Measurements from ENCODE around the gene ABCA7.

Gene ABCA7

DNA sequence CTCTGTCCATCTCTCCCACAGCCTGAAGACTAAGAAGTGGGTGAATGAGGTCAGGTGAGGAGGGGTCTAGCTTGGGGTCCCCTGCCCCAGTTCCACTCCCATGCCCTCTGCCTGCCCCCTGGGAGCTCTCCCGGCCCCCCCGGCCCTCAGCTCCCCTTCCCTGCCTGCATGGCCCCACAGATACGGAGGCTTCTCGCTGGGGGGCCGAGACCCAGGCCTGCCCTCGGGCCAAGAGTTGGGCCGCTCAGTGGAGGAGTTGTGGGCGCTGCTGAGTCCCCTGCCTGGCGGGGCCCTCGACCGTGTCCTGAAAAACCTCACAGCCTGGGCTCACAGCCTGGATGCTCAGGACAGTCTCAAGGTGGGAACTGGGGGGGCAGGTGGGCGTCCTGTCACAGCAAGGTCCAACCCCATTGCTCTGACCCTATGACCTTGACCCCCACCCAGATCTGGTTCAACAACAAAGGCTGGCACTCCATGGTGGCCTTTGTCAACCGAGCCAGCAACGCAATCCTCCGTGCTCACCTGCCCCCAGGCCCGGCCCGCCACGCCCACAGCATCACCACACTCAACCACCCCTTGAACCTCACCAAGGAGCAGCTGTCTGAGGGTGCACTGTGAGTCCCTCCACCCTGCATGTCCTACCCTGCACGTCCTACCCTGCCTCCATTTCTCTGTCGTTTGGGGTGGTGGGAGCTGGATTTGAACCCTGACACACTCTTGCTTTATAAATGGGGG, 16.1 kb downstream of the ABCA7 start:
- in situ Hi-C loops (cut with MboI; ENCODE audit: low sequenced_read_pairs), result no loop called here

- in situ Hi-C loops (cut with MboI; ENCODE audit: low sequenced_read_pairs), result no loop called here
Observed at GRCh38 chr19:1057176-1057855, 17.4 kb downstream of the ABCA7 start.

DNA sequence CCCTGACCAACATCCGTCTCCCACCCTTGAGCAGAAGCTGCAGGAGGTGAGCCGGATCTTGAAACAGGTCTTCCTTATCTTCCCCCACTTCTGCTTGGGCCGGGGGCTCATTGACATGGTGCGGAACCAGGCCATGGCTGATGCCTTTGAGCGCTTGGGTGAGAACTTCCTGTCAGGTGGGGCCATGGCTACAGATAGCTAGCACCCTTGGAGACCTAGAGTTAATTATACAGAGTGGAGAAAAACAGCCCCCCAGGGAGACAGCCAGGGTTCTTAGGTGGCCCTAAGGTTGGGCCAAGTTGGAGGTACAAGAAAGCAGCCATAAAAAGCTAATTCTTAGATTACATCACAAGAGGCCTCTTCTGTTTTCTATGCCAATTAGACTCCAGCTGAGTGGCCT, 18.2 kb downstream of the ABCA7 start:
- in situ Hi-C loops (cut with MboI; ENCODE audit: low sequenced_read_pairs), result no loop called here

DNA sequence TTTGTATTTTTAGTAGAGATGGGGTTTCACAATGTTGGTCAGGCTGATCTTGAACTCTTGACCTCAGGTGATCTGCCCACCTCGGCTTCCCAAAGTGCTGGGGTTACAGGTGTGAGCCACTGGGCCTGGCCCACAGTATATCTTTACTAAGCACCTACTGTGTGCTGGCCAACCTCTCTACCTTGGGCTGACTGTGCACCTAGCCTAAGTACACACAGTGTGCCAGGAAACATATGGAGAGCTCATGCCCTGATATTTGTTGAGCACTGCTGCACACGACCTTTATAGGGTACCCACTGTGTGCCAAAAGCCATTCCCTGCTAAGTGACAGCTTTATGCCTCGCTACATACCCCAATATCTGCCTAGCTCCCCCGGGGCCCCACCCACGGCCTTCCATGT, 20.8 kb downstream of the ABCA7 start:
- in situ Hi-C loops (cut with MboI; ENCODE audit: low sequenced_read_pairs), result no loop called here

DNA sequence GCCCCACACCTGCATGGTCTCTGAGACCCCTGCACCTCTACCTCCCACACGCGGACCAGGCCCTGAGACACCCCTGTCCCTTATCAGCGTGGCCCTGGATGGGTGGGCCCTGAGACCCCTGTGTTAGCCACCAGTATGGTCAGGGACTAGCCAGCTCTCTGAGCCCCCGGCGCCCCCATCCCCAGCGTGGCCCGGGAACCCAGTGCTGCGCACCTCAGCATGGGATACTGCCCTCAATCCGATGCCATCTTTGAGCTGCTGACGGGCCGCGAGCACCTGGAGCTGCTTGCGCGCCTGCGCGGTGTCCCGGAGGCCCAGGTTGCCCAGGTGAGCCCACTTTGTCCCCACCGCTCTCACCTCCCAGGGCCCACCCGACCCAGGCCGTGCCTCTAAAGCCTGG, 22.1 kb downstream of the ABCA7 start:
- in situ Hi-C loops (cut with MboI; ENCODE audit: low sequenced_read_pairs), result no loop called here

DNA sequence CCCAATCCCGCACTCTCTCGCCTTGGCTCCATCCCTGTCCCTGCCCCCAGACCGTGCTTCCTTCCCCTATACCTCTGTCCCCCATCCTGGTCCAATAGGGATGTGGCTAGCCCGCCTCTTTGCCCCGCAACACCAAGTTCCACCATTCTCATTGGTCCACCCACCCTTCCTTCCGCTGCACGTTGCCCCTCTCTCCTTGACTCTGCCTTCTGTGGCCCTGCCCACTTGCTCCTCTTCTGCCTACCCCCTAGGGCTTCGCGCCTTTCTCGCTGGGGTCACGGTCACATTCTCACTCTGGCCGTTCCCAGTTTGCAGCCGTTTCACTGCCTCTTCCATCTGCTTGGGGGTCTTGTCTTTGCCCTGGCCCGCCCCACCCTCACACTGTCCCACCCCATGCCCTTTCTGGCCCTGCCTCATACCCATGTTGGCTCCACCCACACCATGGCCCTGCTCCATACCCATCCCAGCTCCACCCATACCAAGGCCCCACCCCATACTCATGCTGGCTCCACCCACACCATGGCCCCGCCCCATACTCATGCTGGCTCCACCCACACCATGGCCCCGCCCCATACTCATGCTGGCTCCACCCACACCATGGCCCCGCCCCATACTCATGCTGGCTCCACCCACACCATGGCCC, 22.6 kb downstream of the ABCA7 start:
- in situ Hi-C loops (cut with MboI; ENCODE audit: low sequenced_read_pairs), result no loop called here

- in situ Hi-C loops (cut with MboI; ENCODE audit: low sequenced_read_pairs), result no loop called here
Observed at GRCh38 chr19:1063030-1063908, 23.4 kb downstream of the ABCA7 start.

GRCh38 chr19:1063909-1064660, 24.2 kb downstream of the ABCA7 start:
- in situ Hi-C loops (cut with MboI; ENCODE audit: low sequenced_read_pairs), result no loop called here

DNA sequence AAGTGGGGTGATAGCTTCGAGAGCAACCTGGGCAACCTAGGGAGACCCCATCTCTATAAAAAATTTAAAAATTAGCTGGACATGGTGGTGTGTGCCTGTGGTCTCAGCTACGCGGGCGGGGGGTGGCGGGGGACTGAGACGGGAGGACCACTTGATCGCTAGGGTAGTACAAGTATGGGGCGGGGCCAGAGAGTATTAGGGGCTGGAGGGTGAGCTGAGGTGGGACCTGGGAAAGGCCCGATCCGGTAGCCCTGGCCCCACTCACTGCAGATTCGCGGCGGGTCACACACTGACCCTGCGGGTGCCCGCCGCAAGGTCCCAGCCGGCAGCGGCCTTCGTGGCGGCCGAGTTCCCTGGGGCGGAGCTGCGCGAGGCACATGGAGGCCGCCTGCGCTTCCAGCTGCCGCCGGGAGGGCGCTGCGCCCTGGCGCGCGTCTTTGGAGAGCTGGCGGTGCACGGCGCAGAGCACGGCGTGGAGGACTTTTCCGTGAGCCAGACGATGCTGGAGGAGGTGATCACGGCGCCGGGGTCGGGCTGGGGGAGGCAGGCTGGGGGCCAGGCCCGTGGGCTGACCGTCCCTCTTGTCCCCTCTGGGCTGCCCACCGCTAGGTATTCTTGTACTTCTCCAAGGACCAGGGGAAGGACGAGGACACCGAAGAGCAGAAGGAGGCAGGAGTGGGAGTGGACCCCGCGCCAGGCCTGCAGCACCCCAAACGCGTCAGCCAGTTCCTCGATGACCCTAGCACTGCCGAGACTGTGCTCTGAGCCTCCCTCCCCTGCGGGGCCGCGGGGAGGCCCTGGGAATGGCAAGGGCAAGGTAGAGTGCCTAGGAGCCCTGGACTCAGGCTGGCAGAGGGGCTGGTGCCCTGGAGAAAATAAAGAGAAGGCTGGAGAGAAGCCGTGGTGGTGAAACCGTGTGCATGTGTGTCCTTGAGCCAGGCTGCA, 25.0 kb downstream of the ABCA7 start:
- in situ Hi-C loops (cut with MboI; ENCODE audit: low sequenced_read_pairs), result no loop called here

DNA sequence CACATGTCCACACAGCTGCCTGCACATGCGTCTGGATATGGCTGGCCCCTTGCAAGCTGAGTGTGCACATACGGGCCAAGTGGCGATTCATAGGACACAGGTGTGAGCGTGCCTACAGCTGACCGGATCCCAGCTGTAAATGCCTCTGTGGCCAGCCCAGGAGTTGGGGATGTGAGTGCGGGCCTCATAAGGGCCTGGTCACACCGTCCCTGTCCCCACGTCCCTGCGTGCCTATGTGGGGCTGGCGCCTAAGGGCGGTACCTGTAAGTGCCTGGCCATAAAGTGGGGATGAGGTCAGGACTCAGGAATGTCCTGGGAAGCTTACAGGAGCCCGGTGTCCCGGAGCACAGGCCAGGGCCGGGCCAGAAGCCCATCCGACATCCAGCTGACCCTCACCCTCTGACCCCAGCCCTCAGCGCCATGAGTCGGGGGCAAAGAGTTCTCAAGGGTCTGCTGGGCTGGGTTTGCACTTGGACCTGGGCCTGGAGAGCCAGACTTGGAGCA, 25.8 kb downstream of the ABCA7 start:
- in situ Hi-C loops (cut with MboI; ENCODE audit: low sequenced_read_pairs), result no loop called here

DNA sequence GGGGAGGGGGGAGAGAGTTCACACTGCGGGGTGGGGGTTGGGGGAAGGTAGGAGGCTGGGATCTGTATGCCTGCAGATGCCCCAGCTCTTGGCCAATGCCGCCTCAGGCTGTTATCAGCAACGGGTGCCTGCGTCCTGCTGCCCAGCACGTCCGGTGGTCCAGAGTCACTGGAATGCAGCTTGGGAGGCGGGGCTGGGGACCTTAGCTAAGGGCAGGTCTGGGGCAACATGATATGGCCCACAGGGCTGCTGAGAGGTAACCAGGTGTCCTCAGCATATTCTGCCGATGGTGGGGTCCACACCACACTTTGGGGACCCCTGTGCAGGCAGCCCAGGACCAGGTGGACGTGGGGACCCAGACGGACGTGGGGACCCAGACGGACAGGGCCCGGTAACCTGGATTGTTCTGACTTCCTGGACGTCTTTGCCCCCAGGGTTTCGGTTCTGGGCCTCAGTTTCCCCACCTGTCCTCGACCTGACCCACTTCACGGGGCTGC, 26.4 kb downstream of the ABCA7 start:
- in situ Hi-C loops (cut with MboI; ENCODE audit: low sequenced_read_pairs), result no loop called here

- in situ Hi-C loops (cut with MboI; ENCODE audit: low sequenced_read_pairs), result no loop called here
Observed at GRCh38 chr19:1066748-1067340, 26.9 kb downstream of the ABCA7 start, which contains the start of gene ARHGAP45. Gene ARHGAP45 (plus strand): TSS chr19:1067167. CDS start chr19:1067406, 239 bp downstream.

DNA sequence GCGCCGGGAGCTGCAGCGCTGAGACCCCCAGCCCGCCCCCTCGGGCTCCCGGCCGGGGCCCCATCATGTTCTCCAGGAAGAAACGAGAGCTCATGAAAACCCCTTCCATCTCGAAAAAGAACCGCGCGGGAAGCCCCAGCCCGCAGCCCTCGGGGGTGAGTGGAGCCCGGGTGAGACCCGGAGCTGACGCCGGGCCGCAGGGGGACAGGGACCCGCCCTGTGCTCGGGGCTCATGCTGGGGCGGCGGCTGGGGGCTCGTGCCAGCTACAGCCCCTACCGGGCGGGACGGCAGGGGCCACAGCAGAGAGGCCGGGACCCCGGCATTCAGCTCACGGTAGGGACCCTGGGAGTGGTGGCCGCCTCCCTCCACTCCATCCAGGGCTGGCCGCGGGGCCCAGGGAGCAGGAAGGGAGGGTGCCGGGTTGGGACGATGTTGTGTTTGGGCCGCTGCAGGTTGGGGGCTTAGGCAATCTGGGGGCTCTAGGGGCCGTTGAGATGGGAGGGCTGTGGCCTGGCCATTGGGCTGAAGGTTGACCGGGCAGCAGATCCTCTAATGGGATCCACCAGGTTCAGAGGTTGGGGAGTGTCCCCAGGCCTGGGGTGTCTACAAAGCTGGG, 27.5 kb downstream of the ABCA7 start:
- in situ Hi-C loops (cut with MboI; ENCODE audit: low sequenced_read_pairs), result no loop called here

GRCh38 chr19:1068009-1069001, 28.4 kb downstream of the ABCA7 start:
- in situ Hi-C loops (cut with MboI; ENCODE audit: low sequenced_read_pairs), result no loop called here

DNA sequence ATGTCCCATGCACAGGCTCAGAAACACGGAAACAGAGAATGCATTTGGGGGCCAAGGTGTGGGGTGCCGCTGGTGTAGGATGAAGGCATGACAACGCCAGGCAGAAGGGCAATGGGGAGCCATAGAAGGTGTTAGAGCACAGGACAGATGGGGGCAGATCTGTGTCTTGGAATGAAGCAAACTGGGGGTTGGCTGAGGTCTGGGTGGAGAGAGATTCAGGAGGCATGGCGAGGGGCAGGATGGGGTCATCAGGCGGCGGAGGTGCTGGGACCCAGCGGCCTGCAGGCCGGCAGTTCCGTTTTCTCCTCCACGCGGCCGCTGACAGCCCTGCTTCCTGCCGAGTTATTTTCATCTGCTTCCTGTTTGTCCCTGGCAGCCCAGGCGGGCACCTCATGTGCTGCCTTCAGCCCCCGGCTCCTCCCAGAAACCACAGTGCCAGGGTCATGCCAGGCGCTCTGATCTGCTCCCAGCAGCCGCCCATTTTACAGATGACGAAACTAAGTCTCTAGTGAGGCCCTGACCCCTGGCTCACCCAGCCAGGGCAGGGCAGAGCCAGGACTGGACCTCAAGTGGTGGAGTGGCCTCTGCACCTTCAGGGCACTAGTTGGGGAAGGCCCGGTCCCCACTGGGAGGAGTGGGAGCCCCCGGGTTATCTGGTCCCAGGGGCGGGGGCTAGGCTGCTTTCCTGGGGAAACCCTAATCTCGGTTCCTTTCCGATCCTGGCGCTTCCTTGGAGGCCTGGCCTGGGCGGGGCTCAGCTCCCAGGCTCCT, 29.3 kb downstream of the ABCA7 start:
- in situ Hi-C loops (cut with MboI; ENCODE audit: low sequenced_read_pairs), result no loop called here

- in situ Hi-C loops (cut with MboI; ENCODE audit: low sequenced_read_pairs), result no loop called here
Observed at GRCh38 chr19:1070576-1070930, 30.6 kb downstream of the ABCA7 start.
